Left ventricle myocardium superior (tissue), 1 donor: ENCODE measurements around the gene C10orf90. TPM values are rescaled to one million over a fixed set of nuclear protein-coding genes. Genes with fewer than 3 reads are reported as not detected.
A peak's percentile ranks its signal among the peaks of the same experiment; 100 is the strongest.
"Not testable (repeated sequence)": the region's sequence is repeated elsewhere in the genome, so short reads cannot be mapped to it uniquely, and the experiment has no call there.

Experiments used
- ATAC-seq: fragments of 200-7000 bp; cut with Tn5 transposase; one replicate; pipeline ENCODE4 v1.9.1; 2020; ENCODE audit warnings: mild to moderate bottlenecking, moderate library complexity
- DNase-seq: peaks from one replicate; pipeline ENCODE4 v3.0.0-alpha.2; 2020
- intact Hi-C: fragments of 100-400 bp; cut with micrococcal nuclease; formaldehyde crosslinking; loops from one replicate; pipeline ENCODE4 v1.11.0; 2022
- total RNA-seq: library from RNA; stranded (reverse); fragmentation: NEBNext Ultra II Directional; extraction: Animal tissue kit (Norgen Biotek cat#: 25700); gene quantifications from one replicate; pipeline ENCODE4 v1.2.1, GENCODE V29; 2021
- donor health status: DM: no; HTN: yes; CAD: no; lungs with severe emphysema.

Gene C10orf90
- total RNA-seq, 1 donor from 2014 or later: not detected

- no peak for ATAC-seq
- no peak for DNase-seq
- intact Hi-C loops: no loop called here
Observed at GRCh38 chr10:126391192-126391885, 279.2 kb downstream of the C10orf90 start.

DNA sequence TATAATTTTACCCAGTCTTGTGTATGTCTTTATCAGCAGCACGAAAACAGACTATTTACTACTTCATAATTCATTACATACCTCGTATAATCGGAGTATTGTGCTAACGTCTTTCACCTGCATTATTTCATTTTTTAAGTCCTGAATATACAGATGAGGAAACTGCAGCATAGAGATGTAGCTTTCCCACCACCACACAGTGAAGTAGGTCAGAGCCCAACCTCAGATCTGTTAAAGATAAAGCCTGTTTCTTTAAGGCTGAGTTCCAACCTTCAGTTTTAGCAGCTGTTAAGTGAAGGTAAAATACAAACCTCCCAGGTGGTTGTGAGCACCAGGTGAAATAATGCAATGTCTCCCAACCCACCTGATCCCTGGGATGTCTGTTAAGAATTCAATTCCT lies 280.2 kb downstream of the C10orf90 start:
- intact Hi-C loops: no loop called here
- DNase-seq: no peak
- no peak for ATAC-seq

- intact Hi-C loops: no loop called here
- peak; percentile 77 for ATAC-seq
- DNase-seq: peak; percentile 69
Observed at GRCh38 chr10:126387931-126388911, 282.3 kb downstream of the C10orf90 start, which contains the start of gene ADAM12. TSS of gene ADAM12 (minus strand) at chr10:126388477. CDS start at chr10:126388145, 332 bp downstream.

- intact Hi-C loops: no loop called here
- DNase-seq (peak; percentile 71), ATAC-seq (peak; percentile 69)
Observed at GRCh38 chr10:126387041-126387921, 283.2 kb downstream of the C10orf90 start.

GRCh38 chr10:126384269-126384873 lies 286.1 kb downstream of the C10orf90 start:
- ATAC-seq: no peak
- no peak for DNase-seq
- intact Hi-C loops: no loop called here

- DNase-seq (no peak), ATAC-seq (no peak)
- intact Hi-C loops: no loop called here
Observed at GRCh38 chr10:126380352-126381076, 290.0 kb downstream of the C10orf90 start.

- DNase-seq, intact Hi-C loops, ATAC-seq: not testable (repeated sequence)
Observed at GRCh38 chr10:126379166-126379565, 291.3 kb downstream of the C10orf90 start.

DNA sequence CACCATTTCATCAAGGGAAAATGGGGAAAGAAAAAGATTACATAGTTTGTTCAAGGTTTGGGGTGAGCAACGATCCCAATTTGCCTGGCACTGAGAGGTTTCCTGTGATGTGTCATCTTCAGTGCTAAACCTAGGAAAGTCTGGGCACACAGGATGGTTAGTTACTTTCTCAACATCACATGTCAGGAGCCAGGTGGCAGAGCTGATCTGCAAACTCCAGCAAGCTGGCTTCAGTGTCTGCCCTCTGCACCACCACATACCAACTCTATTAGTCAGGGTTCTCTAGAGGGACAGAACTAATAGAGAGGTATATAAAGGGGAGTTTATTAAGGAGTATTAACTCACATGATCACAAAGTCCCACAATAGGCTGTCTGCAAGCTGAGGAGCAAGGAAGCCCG lies 293.5 kb downstream of the C10orf90 start:
- ATAC-seq (no peak), DNase-seq (no peak)
- intact Hi-C loops: no loop called here

DNA sequence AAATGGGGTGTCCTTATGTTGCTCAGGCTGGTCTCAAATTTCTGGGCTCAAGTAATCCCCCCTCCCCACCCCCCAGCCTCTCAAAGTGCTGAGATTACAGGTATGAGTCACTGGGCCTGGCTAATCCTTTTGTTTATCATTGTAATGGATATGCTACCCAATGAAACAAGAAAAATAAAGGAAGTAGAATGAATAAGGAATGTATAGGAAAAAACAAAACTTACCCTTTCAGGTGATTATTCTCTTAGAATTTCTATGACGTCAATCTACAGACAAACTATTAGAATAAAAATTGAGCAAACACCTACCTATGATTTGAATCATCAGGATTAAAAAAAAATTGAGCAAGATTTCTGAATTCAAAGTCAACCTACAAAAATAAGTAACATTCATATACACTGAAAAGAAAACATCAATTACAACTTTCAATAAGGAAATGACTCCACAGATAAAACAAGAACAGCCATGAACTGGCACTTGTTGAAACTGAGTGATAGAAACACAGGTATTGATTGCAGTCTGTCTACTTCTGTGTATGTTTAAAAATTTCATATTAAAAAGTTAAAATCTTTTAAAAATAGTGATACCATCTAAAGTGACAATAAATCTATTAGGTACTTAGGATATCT lies 294.5 kb downstream of the C10orf90 start:
- intact Hi-C loops: no loop called here
- ATAC-seq (no peak), DNase-seq (no peak)

- intact Hi-C loops: no loop called here
- ATAC-seq: no peak
- DNase-seq: no peak
Observed at GRCh38 chr10:126375299-126375698, 295.2 kb downstream of the C10orf90 start.

Other genes with a start within 250 kb of the C10orf90 start
- gene DOCK1, start 234.7 kb upstream of the C10orf90 start, total RNA-seq: 16.3 TPM